AG04450 (cell line): ENCODE measurements around the gene COQ10B. TPM values are rescaled to one million over a fixed set of nuclear protein-coding genes. Genes with fewer than 3 reads are reported as not detected.

Source experiments
- CTCF ChIA-PET: fragments of 300-600, 350-600 bp; formaldehyde crosslinking; extraction: SDS; loops from one replicate; lab custom pipeline; 2022; ENCODE audit warnings: antibody characterized with exemption, inconsistent platforms; lab: Charles Lee
- POLR2A ChIA-PET: fragments of 350-600 bp; formaldehyde crosslinking; extraction: SDS; loops from one replicate; lab custom pipeline; 2021; ENCODE audit warnings: antibody characterized with exemption, inconsistent platforms; lab: Yijun Ruan, JAX
- DNase-seq: peaks from one replicate; pipeline ENCODE4 v3.0.0-alpha.2; 2011; ENCODE audit warnings: low read depth, low spot score
- H3K27ac ChIP-seq: one replicate; pipeline ENCODE4 v1.5.1; 2012; ENCODE audit warnings: low read depth, low read length, control low read depth
- H3K27me3 ChIP-seq: one replicate; pipeline ENCODE4 v1.6.0; 2012; ENCODE audit warnings: low read length; ENCODE audit not compliant: control insufficient read depth, insufficient read depth
- H3K4me3 ChIP-seq: 2 replicates; pipeline ENCODE4 v1.5.1; 2011; ENCODE audit warnings: mild to moderate bottlenecking, low read depth, low read length, control low read depth
- H3K9me3 ChIP-seq: 2 replicates; pipeline ENCODE4 v1.5.1; 2012; ENCODE audit warnings: low read length; ENCODE audit not compliant: control insufficient read depth, insufficient read depth
- polyA plus RNA-seq: library from polyadenylated mRNA; depleted of rRNA; stranded (reverse); fragments of >200 nt; gene quantifications from 2 replicates; pipeline ENCODE4 v1.2.3, GENCODE V29; 2011
- TF ChIP-seq, protein P1 (sequence below): IDR thresholded peaks from 2 replicates; pipeline ENCODE4 v1.5.1; 2011; ENCODE audit warnings: low read depth, low read length, control low read depth, inconsistent platforms

Gene COQ10B
- polyA plus RNA-seq, 1 experiment, result 5.8 TPM

DNA sequence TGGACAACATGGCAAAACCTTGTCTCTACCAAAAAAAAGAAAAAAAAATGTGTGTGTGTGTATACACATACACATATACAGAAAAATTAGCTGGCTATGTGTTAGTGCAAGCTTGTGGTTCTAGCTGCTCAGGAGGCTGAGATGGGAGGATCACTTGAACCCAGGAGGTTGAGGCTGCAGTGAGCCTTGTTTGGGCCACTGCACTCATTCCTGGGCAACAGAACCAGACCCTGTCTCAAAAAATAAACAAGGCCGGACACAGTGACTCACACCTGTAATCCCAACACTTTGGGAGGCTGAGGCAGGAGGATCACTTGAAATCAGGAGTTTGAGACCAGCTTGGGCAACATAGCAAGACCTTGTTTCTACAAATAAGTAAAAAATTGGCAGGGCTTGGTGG is 2.1 kb downstream of the COQ10B start:
- CTCF ChIA-PET, result interaction anchor here (0.6 to 1.4 kb wide), 2 partner anchors 9 to 558 kb away, joined by 3 read pairs; no protein-coding TSS in a partner anchor
- H3K4me3 ChIP-seq, result no peak overlapping the region

DNA sequence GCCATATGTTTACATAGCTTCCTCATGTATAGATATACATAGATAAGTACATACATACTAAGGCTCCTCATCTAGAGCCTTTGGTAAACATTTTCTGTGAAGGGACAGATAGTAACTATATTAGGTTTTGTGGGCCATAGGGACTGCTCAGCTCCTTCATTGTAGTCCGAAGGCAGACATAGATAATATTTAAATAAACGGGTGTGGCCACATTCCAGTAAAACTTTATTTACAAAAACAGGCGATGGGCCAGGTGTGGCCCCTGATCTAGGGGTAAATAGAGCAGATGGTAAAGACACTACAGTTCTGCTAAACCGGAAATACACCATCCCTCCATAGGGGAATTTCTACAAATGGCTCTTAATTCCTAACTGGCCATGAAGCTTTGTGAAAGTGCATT is 7.3 kb downstream of the COQ10B start:
- Histone ChIP-seq H3K27me3 (no peaks in the 10 kb centered on the region), H3K27ac (no peak overlapping the region), H3K9me3 (no peaks in the 10 kb centered on the region), H3K4me3 (no peak overlapping the region)
- POLR2A ChIA-PET, result no interaction called here
- no peak for DNase-seq
- TF ChIP-seq, protein P1, sequence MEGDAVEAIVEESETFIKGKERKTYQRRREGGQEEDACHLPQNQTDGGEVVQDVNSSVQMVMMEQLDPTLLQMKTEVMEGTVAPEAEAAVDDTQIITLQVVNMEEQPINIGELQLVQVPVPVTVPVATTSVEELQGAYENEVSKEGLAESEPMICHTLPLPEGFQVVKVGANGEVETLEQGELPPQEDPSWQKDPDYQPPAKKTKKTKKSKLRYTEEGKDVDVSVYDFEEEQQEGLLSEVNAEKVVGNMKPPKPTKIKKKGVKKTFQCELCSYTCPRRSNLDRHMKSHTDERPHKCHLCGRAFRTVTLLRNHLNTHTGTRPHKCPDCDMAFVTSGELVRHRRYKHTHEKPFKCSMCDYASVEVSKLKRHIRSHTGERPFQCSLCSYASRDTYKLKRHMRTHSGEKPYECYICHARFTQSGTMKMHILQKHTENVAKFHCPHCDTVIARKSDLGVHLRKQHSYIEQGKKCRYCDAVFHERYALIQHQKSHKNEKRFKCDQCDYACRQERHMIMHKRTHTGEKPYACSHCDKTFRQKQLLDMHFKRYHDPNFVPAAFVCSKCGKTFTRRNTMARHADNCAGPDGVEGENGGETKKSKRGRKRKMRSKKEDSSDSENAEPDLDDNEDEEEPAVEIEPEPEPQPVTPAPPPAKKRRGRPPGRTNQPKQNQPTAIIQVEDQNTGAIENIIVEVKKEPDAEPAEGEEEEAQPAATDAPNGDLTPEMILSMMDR, result no peak
- CTCF ChIA-PET, result no interaction called here

More for the DNA sequence above, 2.1 kb downstream of the COQ10B start:
- Histone ChIP-seq H3K27me3 (no peaks in the 10 kb centered on the region), H3K27ac (no peak overlapping the region), H3K9me3 (peaks cover 3% of the 10 kb centered on the region; the same call in 1 of the 2 replicates)
- TF ChIP-seq, protein P1, result no peak
- DNase-seq, result no peak
- POLR2A ChIA-PET, result interaction anchor here (1.0 to 3.2 kb wide), 2 partner anchors 21 to 45 kb away, joined by 4 to 47 read pairs; partner anchors contain the start of genes HSPD1, HSPE1 and SF3B1

DNA sequence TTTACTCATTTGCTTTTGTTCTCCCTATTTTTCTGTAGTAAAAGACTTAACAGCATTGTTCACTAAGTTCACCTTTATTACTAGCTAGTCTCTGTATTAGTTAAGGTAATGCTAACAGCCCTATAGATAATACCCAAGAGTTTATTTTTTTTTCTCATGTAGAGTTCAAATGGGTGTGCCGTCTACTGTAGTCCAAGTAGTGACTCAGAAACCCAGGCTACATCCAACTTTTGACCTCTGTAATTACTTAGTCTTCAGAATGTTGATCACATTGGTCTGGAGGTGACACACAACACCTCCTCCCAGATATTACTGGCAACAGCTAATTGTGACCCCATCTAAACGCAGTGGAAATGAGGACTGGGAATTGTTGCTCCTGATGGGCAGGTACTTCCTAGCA is 7.7 kb downstream of the COQ10B start:
- ChIA-PET POLR2A (no interaction called here), CTCF (no interaction called here)
- H3K27ac ChIP-seq, result no peak overlapping the region
- no peak overlapping the region for H3K4me3 ChIP-seq
- H3K27me3 ChIP-seq, result no peaks in the 10 kb centered on the region
- TF ChIP-seq, protein P1, result no peak
- no peaks in the 10 kb centered on the region for H3K9me3 ChIP-seq
- DNase-seq, result no peak

DNA sequence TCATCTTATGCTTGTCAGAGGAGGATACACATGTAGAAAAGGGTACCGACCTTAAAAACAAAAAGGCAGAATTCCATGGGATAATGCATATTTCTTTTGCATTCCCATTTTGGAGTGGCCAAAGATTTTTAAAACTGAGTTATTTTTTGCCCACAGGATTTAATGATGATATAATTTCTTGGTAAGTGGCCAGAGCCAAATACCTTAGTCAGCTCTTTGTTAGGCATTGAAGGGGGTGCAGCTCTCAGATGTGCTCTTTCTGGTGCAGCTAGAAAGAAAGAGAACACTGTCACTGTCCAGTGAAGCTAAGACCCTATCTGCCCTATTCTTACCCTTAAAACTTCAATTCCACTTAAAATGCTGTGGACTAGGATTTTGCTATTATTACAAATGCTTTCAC is 10.8 kb downstream of the COQ10B start:
- Histone ChIP-seq H3K4me3 (no peak overlapping the region), H3K27ac (no peak overlapping the region), H3K9me3 (no peaks in the 10 kb centered on the region), H3K27me3 (no peaks in the 10 kb centered on the region)
- ChIA-PET POLR2A (interaction anchor here (0.9 to 2.4 kb wide), 3 partner anchors 11 to 29 kb away, joined by 3 to 6 read pairs (median 4); partner anchors contain the start of genes COQ10B and SF3B1), CTCF (interaction anchor here (0.9 to 1.5 kb wide), 2 partner anchors 11 to 351 kb away, joined by 3 read pairs; partner anchors contain the start of gene COQ10B)
- DNase-seq, result no peak
- TF ChIP-seq, protein P1, result no peak

DNA sequence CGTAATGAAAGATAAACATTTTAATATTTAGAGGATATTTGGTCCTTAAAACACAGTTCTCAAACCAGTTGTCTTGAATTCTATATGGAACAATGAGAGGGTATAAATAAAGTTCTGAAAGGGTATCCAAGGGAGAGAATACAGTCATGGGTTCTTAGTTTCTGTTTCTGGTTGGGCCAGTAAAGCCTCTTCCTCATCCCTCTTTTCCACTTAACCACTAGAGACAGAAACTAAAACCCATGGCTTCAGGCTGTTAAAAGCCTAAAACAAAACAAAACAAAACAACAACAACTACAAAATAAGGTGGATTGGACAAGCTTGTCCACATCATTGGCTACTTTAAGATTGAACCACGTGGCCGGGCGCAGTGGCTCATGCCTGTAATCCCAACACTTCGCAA is 18.8 kb downstream of the COQ10B start:
- Histone ChIP-seq H3K9me3 (no peaks in the 10 kb centered on the region), H3K27ac (no peak overlapping the region), H3K27me3 (no peaks in the 10 kb centered on the region), H3K4me3 (no peak overlapping the region)
- no peak for DNase-seq
- TF ChIP-seq, protein P1, result no peak
- ChIA-PET POLR2A (no interaction called here), CTCF (no interaction called here)
